HepG2 (cell line): ENCODE measurements around the gene NABP2. TPM values are rescaled to one million over a fixed set of nuclear protein-coding genes. Genes with fewer than 3 reads are reported as not detected.

ENCODE experiments used
- AKAP8 ChIP-seq: sonication (generic); formaldehyde crosslinking; IDR thresholded peaks from 2 replicates; pipeline ENCODE4 v1.5.1; 2020; ENCODE audit warnings: mild to moderate bottlenecking, missing genetic modification reagents
- ATF7 ChIP-seq, 2 experiments: fragments of 450-650 bp in 1 of 2; sonication (generic) in 1 of 2; formaldehyde crosslinking in 1 of 2; IDR thresholded peaks; 2 replicates each; pipeline versions ENCODE4 v1.4.0 to v1.6.1; 2016 to 2020; ENCODE audit warnings: antibody characterized with exemption in 1 of 2, mild to moderate bottlenecking in 1 of 2, missing genetic modification reagents in 1 of 2
- CENPT ChIP-seq: sonication (generic); formaldehyde crosslinking; IDR thresholded peaks from 2 replicates; pipeline ENCODE4 v1.8.0; 2022; ENCODE audit warnings: low read depth, mild to moderate bottlenecking, moderate library complexity, missing genetic modification reagents
- NFYC ChIP-seq: IDR thresholded peaks from 2 replicates; pipeline ENCODE4 v1.6.1; 2016; ENCODE audit warnings: missing genetic modification reagents, missing compliant biosample characterization
- NONO ChIP-seq, 2 experiments: fragments of 450-650 bp in 1 of 2; sonication (generic) in 1 of 2; formaldehyde crosslinking in 1 of 2; IDR thresholded peaks in 1 of 2; conservative IDR thresholded peaks in 1 of 2; 2 replicates each; pipeline versions ENCODE4 v1.6.1 to v1.8.0; 2017 to 2022; ENCODE audit warnings: mild to moderate bottlenecking in 1 of 2, missing genetic modification reagents in 1 of 2, moderate library complexity in 1 of 2
- SALL1 ChIP-seq: sonication (generic); formaldehyde crosslinking; IDR thresholded peaks from 2 replicates; pipeline ENCODE4 v1.8.0; 2022; ENCODE audit warnings: mild to moderate bottlenecking, missing genetic modification reagents
- ZFY ChIP-seq: sonication (generic); formaldehyde crosslinking; IDR thresholded peaks from 2 replicates; pipeline ENCODE4 v1.4.0; 2020; ENCODE audit warnings: missing genetic modification reagents
- ZNF207 ChIP-seq: fragments of 450-650 bp; IDR thresholded peaks from 2 replicates; pipeline ENCODE4 v1.6.1; 2016; ENCODE audit warnings: antibody characterized with exemption, borderline replicate concordance
- ZNF276 ChIP-seq: sonication (generic); formaldehyde crosslinking; IDR thresholded peaks from 2 replicates; pipeline ENCODE4 v1.4.0; 2020; ENCODE audit warnings: mild to moderate bottlenecking, low read depth, missing genetic modification reagents
- ZNF691 ChIP-seq: sonication (generic); formaldehyde crosslinking; IDR thresholded peaks from 2 replicates; pipeline ENCODE4 v1.4.0; 2020; ENCODE audit warnings: missing genetic modification reagents, low read depth, mild to moderate bottlenecking, borderline replicate concordance
- ZSCAN31 ChIP-seq: sonication (generic); formaldehyde crosslinking; IDR thresholded peaks from 2 replicates; pipeline ENCODE4 v1.5.0; 2020; ENCODE audit warnings: low read depth, mild to moderate bottlenecking, missing genetic modification reagents
- polyA plus RNA-seq, 8 experiments: library from polyadenylated mRNA; depleted of rRNA in 3 of 8; stranded (reverse) in 7 of 8; unstranded in 1 of 8; fragments of >200 nt; fragmentation: Illumina TruSeq in 4 of 8; extraction: Trizol in 4 of 8; gene quantifications; 2 replicates each; pipeline versions ENCODE4 v1.2.1 to v1.2.3, GENCODE V29; 2011 to 2016; ENCODE audit warnings: low read depth in 4 of 8, missing spikeins in 1 of 8, mixed read lengths in 1 of 8; ENCODE audit not compliant: insufficient read depth in 1 of 8
- total RNA-seq, 5 experiments: library from RNA; depleted of rRNA; stranded (reverse); fragments of >200 nt; fragmentation: Illumina TruSeq; extraction: Trizol; gene quantifications; 2 replicates each; pipeline ENCODE4 v1.2.3, GENCODE V29; 2016; ENCODE audit warnings: low read depth in 1 of 5
- TF ChIP-seq, protein P1 (sequence below): sonication (generic); formaldehyde crosslinking; IDR thresholded peaks from 2 replicates; pipeline ENCODE4 v1.5.1; 2020; ENCODE audit warnings: mild to moderate bottlenecking, missing genetic modification reagents, borderline replicate concordance
- TF ChIP-seq, protein P2 (sequence below): sonication (generic); formaldehyde crosslinking; IDR thresholded peaks from 2 replicates; pipeline ENCODE4 v1.5.1; 2020; ENCODE audit warnings: mild to moderate bottlenecking, missing genetic modification reagents, moderate library complexity
- TF ChIP-seq, protein P3 (sequence below): sonication (generic); formaldehyde crosslinking; IDR thresholded peaks from 2 replicates; pipeline ENCODE4 v1.8.0; 2022; ENCODE audit warnings: missing genetic modification reagents, mild to moderate bottlenecking, inconsistent platforms, borderline replicate concordance
- TF ChIP-seq, protein P4 (sequence below): sonication (generic); formaldehyde crosslinking; IDR thresholded peaks from 2 replicates; pipeline ENCODE4 v1.5.1; 2020; ENCODE audit warnings: missing genetic modification reagents, mild to moderate bottlenecking, borderline replicate concordance

The NABP2 gene
- total and polyA plus RNA-seq, 2 of the 13 experiments (the other 11 are each of a cell fraction or from before 2014, with no cell fraction given) = 33.2 to 35.5 TPM

DNA sequence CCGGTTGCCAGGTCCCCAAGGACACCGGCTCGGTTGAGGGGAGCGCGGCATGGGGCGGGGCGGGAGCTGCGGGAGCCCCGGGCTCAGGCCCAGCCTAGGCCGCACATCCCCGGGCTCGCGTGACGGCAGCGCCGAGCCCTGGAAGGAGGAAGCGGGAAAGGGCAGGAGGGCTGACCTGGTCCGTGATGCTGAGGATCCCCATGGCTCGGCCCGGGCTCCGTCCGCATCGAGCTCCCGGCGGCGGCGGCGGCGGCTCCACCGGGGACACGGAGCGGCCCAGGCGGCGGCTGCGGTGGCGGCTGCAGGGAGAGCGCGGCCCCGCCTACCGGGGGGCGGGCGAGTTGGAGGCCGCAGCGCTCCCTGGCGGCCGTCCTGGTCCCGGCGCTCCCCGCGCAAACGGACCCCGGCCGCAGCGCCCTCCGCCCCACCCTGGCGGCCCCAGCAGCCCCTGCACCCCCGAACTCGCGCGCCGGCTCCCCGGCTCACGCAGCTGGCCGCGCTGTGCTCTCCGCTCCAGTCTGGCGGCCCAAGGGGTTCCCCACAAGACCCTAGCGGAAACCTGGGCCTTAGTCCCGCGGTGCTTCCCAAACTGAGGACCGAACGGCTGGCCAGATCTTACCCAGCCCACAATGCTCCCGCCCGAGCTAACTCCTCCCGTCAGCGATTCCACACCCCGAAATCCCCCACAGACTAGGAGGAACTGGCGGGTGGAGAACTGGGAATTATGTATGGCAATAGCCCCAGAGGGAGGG, 34.1 kb downstream of the NABP2 start, which contains the start of gene ANKRD52 (continued):
- TF ChIP-seq ZFY (CRISPR knock-in tag) = peak; percentile 99
- TF ChIP-seq, protein P1, sequence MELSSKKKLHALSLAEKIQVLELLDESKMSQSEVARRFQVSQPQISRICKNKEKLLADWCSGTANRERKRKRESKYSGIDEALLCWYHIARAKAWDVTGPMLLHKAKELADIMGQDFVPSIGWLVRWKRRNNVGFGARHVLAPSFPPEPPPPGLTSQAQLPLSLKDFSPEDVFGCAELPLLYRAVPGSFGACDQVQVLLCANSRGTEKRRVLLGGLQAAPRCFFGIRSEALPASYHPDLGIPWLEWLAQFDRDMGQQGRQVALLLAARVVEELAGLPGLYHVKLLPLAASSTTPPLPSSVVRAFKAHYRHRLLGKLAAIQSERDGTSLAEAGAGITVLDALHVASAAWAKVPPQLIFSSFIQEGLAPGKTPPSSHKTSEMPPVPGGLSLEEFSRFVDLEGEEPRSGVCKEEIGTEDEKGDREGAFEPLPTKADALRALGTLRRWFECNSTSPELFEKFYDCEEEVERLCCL (CRISPR knock-in tag) = no peak
- 0 out of 2 replicates have a peak, but pooled peaks have one; percentile 41 for TF ChIP-seq ZNF276 (CRISPR knock-in tag)
- TF ChIP-seq, protein P2, sequence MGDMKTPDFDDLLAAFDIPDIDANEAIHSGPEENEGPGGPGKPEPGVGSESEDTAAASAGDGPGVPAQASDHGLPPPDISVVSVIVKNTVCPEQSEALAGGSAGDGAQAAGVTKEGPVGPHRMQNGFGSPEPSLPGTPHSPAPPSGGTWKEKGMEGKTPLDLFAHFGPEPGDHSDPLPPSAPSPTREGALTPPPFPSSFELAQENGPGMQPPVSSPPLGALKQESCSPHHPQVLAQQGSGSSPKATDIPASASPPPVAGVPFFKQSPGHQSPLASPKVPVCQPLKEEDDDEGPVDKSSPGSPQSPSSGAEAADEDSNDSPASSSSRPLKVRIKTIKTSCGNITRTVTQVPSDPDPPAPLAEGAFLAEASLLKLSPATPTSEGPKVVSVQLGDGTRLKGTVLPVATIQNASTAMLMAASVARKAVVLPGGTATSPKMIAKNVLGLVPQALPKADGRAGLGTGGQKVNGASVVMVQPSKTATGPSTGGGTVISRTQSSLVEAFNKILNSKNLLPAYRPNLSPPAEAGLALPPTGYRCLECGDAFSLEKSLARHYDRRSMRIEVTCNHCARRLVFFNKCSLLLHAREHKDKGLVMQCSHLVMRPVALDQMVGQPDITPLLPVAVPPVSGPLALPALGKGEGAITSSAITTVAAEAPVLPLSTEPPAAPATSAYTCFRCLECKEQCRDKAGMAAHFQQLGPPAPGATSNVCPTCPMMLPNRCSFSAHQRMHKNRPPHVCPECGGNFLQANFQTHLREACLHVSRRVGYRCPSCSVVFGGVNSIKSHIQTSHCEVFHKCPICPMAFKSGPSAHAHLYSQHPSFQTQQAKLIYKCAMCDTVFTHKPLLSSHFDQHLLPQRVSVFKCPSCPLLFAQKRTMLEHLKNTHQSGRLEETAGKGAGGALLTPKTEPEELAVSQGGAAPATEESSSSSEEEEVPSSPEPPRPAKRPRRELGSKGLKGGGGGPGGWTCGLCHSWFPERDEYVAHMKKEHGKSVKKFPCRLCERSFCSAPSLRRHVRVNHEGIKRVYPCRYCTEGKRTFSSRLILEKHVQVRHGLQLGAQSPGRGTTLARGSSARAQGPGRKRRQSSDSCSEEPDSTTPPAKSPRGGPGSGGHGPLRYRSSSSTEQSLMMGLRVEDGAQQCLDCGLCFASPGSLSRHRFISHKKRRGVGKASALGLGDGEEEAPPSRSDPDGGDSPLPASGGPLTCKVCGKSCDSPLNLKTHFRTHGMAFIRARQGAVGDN (CRISPR knock-in tag) = peak; percentile 79
- TF ChIP-seq AKAP8 (CRISPR knock-in tag) = peak; percentile 49; the same call in 1 of the 2 replicates
- 0 out of 2 replicates have a peak, but pooled peaks have one; percentile 32 for TF ChIP-seq CENPT (CRISPR knock-in tag)
- TF ChIP-seq ZNF691 (CRISPR knock-in tag) = peak; percentile 48; the same call in 1 of the 2 replicates
- TF ChIP-seq, protein P3, sequence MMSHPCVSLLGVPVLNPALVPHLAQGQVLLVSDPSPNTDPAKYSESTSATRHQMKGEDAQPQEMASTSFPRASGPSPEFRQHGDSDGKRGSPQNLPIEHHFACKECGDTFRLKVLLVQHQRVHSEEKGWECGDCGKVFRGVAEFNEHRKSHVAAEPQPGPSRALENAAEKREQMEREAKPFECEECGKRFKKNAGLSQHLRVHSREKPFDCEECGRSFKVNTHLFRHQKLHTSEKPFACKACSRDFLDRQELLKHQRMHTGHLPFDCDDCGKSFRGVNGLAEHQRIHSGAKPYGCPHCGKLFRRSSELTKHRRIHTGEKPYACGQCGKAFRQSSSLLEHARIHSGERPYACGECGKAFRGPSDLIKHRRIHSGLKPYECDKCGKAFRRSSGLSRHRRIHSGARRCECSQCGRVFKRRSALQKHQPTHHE (CRISPR knock-in tag) = 0 out of 2 replicates have a peak, but pooled peaks have one; percentile 48
- no peak for TF ChIP-seq ZNF207
- TF ChIP-seq, protein P4, sequence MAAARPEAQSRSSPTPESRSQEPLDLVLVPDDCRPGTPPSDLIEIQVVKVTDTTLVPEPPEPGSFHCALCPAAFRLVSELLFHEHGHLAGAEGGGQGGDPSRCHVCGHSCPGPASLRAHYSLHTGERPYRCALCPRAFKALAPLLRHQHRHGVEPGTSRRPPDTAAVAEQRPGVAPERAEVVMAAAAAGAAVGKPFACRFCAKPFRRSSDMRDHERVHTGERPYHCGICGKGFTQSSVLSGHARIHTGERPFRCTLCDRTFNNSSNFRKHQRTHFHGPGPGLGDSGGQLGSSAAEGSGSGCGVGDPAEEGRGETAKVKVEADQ (CRISPR knock-in tag) = peak; percentile 84; the same call in 1 of the 2 replicates
- TF ChIP-seq SALL1 (CRISPR knock-in tag) = peak; percentile 34
- TF ChIP-seq NFYC (CRISPR knock-in tag) = no peak
- TF ChIP-seq ZSCAN31 (CRISPR knock-in tag) = peak; percentile 50; the same call in 1 of the 2 replicates
- TF ChIP-seq NONO (IDR thresholded peaks at IDR 0.05) = no peak
- TF ChIP-seq NONO (CRISPR knock-in tag; conservative IDR thresholded peaks at IDR 0.05) = peak; percentile 48; the same call in 1 of the 2 replicates
- no peak for TF ChIP-seq ATF7 (IDR thresholded peaks at IDR 0.05)
- TF ChIP-seq ATF7 (CRISPR knock-in tag; IDR thresholded peaks at IDR 0.05) = no peak
